K562 (cell line): ENCODE measurements around the gene PRSS23. TPM values are rescaled to one million over a fixed set of nuclear protein-coding genes. Genes with fewer than 3 reads are reported as not detected.

Experiments used
- ATAC-seq: fragments of 200-7000 bp; cut with Tn5 transposase; 3 replicates; pipeline ENCODE4 v1.9.1; 2020; ENCODE audit warnings: moderate library complexity
- BruUV-seq: library from RNA; stranded (reverse); fragments of 400-500 nt; replicated peaks from 2 replicates; lab custom pipeline; 2021; lab: Mats Ljungman, UMichigan
- CTCF ChIA-PET: fragments of 300-600 bp; formaldehyde crosslinking; extraction: SDS; loops from one replicate; lab custom pipeline; 2021; ENCODE audit warnings: low intra/inter-chr PET ratio; lab: Yijun Ruan, JAX
- POLR2A ChIA-PET: fragments of 300-600, 350-650 bp; sonication (Branson Sonifier 250); formaldehyde crosslinking; extraction: SDS; loops from one replicate; lab custom pipeline; 2021; ENCODE audit warnings: antibody characterized with exemption, inconsistent platforms; lab: Yijun Ruan, JAX
- DNase-seq, 4 experiments: peaks; one replicate each; pipeline versions ENCODE4 v3.0.0 to v3.0.0-alpha.2; 2011 to 2018; ENCODE audit warnings: low spot score in 3 of 4, mixed read lengths in 3 of 4; ENCODE audit errors: extremely low read depth in 1 of 4
- FAIRE-seq: peaks from 2 replicates; lab custom pipeline; 2011; peaks lifted over from hg19 to GRCh38; lab: Jason Lieb, UNC
- H2AFZ ChIP-seq: 2 replicates; pipeline ENCODE4 v1.6.0; 2011; ENCODE audit warnings: low read depth, low read length, control low read depth, inconsistent platforms
- H3K27ac ChIP-seq: fragments of 200-600 bp; 3 replicates; pipeline ENCODE4 v1.8.0; 2011; ENCODE audit warnings: low read depth, mild to moderate bottlenecking, control low read depth, inconsistent platforms, low read length, moderate library complexity, mixed read lengths; ENCODE audit errors: extremely low read depth
- H3K27me3 ChIP-seq, 2 experiments: fragments of 300-600 bp in 1 of 2; 2 replicates in 1 of 2; 3 replicates in 1 of 2; pipeline versions ENCODE4 v1.6.0 to v1.8.0; 2011; ENCODE audit warnings: inconsistent platforms in 2 of 2, low read length in 2 of 2, mild to moderate bottlenecking in 1 of 2, mixed read lengths in 1 of 2, moderate library complexity in 1 of 2; ENCODE audit not compliant: control insufficient read depth in 2 of 2, insufficient read depth in 2 of 2
- H3K36me3 ChIP-seq: fragments of 300-600 bp; 3 replicates; pipeline ENCODE4 v1.8.0; 2011; ENCODE audit warnings: mild to moderate bottlenecking, low read length, inconsistent platforms; ENCODE audit not compliant: control insufficient read depth, insufficient read depth
- H3K4me1 ChIP-seq, 2 experiments: fragments of 200-600 bp in 1 of 2; replicated peaks in 1 of 2; 2 replicates in 1 of 2; 3 replicates in 1 of 2; pipeline versions ENCODE4 v1.5.1 to v1.8.0; 2011; ENCODE audit warnings: inconsistent platforms in 2 of 2, low read length in 2 of 2, mild to moderate bottlenecking in 1 of 2, mixed read lengths in 1 of 2, moderate library complexity in 1 of 2; ENCODE audit not compliant: control insufficient read depth in 2 of 2, insufficient read depth in 2 of 2
- H3K4me2 ChIP-seq: 2 replicates; pipeline ENCODE4 v1.6.1; 2011; ENCODE audit warnings: low read length, control low read depth, inconsistent platforms, mixed read lengths; ENCODE audit not compliant: insufficient read depth
- H3K4me3 ChIP-seq: fragments of 200-600 bp; sonication (generic), shearing (Covaris generic); 2 replicates; pipeline ENCODE4 v1.5.1; 2016; ENCODE audit warnings: control low read depth, inconsistent platforms
- H3K79me2 ChIP-seq: fragments of 200-600 bp; 3 replicates; pipeline ENCODE4 v1.8.0; 2011; ENCODE audit warnings: low read length, inconsistent platforms; ENCODE audit not compliant: control insufficient read depth, insufficient read depth
- H3K9ac ChIP-seq, 2 experiments: 2 replicates each; pipeline versions ENCODE4 v1.6.0 to v1.6.1; 2011; ENCODE audit warnings: low read depth in 2 of 2, low read length in 2 of 2, control low read depth in 1 of 2, inconsistent platforms in 1 of 2, mild to moderate bottlenecking in 1 of 2, mixed read lengths in 1 of 2; ENCODE audit not compliant: insufficient read depth in 1 of 2
- H3K9me1 ChIP-seq: one replicate; pipeline ENCODE4 v1.6.0; 2011; ENCODE audit warnings: inconsistent platforms, mild to moderate bottlenecking, low read length, moderate library complexity; ENCODE audit not compliant: control insufficient read depth, insufficient read depth
- H3K9me3 ChIP-seq: replicated peaks from 2 replicates; pipeline ENCODE4 v1.5.1; 2011; ENCODE audit warnings: low read depth, low read length, inconsistent platforms; ENCODE audit not compliant: control insufficient read depth, insufficient read depth
- H4K20me1 ChIP-seq: replicated peaks from 2 replicates; pipeline ENCODE4 v1.6.1; 2011; ENCODE audit warnings: low read length, inconsistent platforms, mixed read lengths; ENCODE audit not compliant: control insufficient read depth, insufficient read depth
- BDP1 ChIP-seq: IDR thresholded peaks from 3 replicates; pipeline ENCODE4 v1.6.1; 2011; ENCODE audit not compliant: insufficient read length, insufficient read depth
- HDAC2 ChIP-seq: fragments of 450-650 bp; IDR thresholded peaks from 2 replicates; pipeline ENCODE4 v1.6.1; 2016; ENCODE audit warnings: mild to moderate bottlenecking
- RAD21 ChIP-seq, 2 experiments: fragments of 250-450 bp in 1 of 2; fragments of 450-650 bp in 1 of 2; sonication (Bioruptor Pico) in 1 of 2; formaldehyde crosslinking in 1 of 2; IDR thresholded peaks in 1 of 2; conservative IDR thresholded peaks in 1 of 2; 2 replicates each; pipeline versions ENCODE4 v1.4.0 to v1.8.0; 2020 to 2022; ENCODE audit warnings: mild to moderate bottlenecking in 2 of 2, moderate library complexity in 1 of 2
- SMC3 ChIP-seq: conservative IDR thresholded peaks from 2 replicates; pipeline ENCODE4 v1.6.1; 2011; ENCODE audit warnings: low read depth, low read length, improper control_type of control experiment; ENCODE audit not compliant: insufficient read depth
- XRCC3 ChIP-seq: fragments of 450-650 bp; IDR thresholded peaks from 2 replicates; pipeline ENCODE4 v1.6.1; 2017; ENCODE audit warnings: mild to moderate bottlenecking, moderate library complexity
- ZNF324 ChIP-seq: fragments of 250-450 bp; sonication (Bioruptor Pico); IDR thresholded peaks from 2 replicates; pipeline ENCODE4 v1.4.0; 2020; ENCODE audit warnings: mild to moderate bottlenecking
- WGBS: fragments of 100-300 bp; shearing (Covaris generic); methylation state at CpG from one replicate; pipeline ENCODE4 v1.1.6; 2016; ENCODE audit warnings: low coverage, mixed read lengths; ENCODE audit not compliant: insufficient coverage; ENCODE audit errors: missing lambda C conversion rate; 5-methylcytosine and 5-hydroxymethylcytosine counted together
- in situ Hi-C: fragments of 300-500 bp; cut with MboI; formaldehyde crosslinking; loops from 4 replicates; pipeline ENCODE4 v1.15.0; 2018; ENCODE audit warnings: inconsistent platforms, mixed read lengths
- intact Hi-C: fragments of 100-400 bp; cut with micrococcal nuclease; formaldehyde crosslinking; loops from 2 replicates; pipeline ENCODE4 v1.14.2; 2022
- polyA plus RNA-seq, 8 experiments: library from polyadenylated mRNA; depleted of rRNA in 4 of 8; stranded (reverse) in 5 of 8; unstranded in 3 of 8; fragments of >200 nt; fragmentation: Nextera tagmentation in 2 of 8; fragmentation: Illumina TruSeq in 1 of 8; extraction: Ambion mirVana in 2 of 8; extraction: Trizol in 1 of 8; gene quantifications; 2 replicates each; pipeline versions ENCODE4 v1.2.1 to v1.2.3, GENCODE V29; 2011 to 2014; ENCODE audit warnings: inconsistent platforms in 1 of 8, missing spikeins in 1 of 8
- total RNA-seq, 7 experiments: library from RNA; depleted of rRNA in 6 of 7; stranded (reverse); fragments of >200 nt in 6 of 7; fragmentation: Illumina TruSeq in 2 of 7; extraction: Trizol in 2 of 7; gene quantifications; 2 replicates each; pipeline versions ENCODE4 v1.2.1 to v1.2.3, GENCODE V29; 2011 to 2021; ENCODE audit warnings: low replicate concordance in 1 of 7
- TF ChIP-seq, protein P1 (sequence below), 2 experiments: fragments of 450-650 bp; formaldehyde crosslinking in 1 of 2; IDR thresholded peaks; 2 replicates each; pipeline versions ENCODE4 v1.4.0 to v1.6.1; 2014 to 2020; ENCODE audit warnings: mild to moderate bottlenecking in 2 of 2, borderline replicate concordance in 1 of 2, low read depth in 1 of 2
- TF ChIP-seq, protein P2 (sequence below): IDR thresholded peaks from 2 replicates; pipeline ENCODE4 v1.6.1; 2016; ENCODE audit warnings: missing genetic modification characterization, missing compliant biosample characterization
- TF ChIP-seq, protein P3 (sequence below): fragments of 250-450 bp; sonication (Bioruptor Pico); IDR thresholded peaks from 2 replicates; pipeline ENCODE4 v1.5.0; 2020; ENCODE audit warnings: mild to moderate bottlenecking

Gene PRSS23
- total and polyA plus RNA-seq, 9 of the 15 experiments (the other 6 are each of a cell fraction or from before 2014, with no cell fraction given) = 0.04 to 0.51 (median 0.11) TPM; not detected in 2

- WGBS = under 1% methylated on average over 9 of the region's 9 CpGs
- ChIA-PET POLR2A (no interaction called here), CTCF (interaction anchor here (0.6 to 2.6 kb wide), 6 partner anchors 101 to 458 kb away, joined by 3 to 14 read pairs (median 3); no protein-coding TSS in a partner anchor)
- no peak overlapping the region for H2AFZ ChIP-seq
- DNase-seq (peak; percentile 49 to 64 (median 55)), ATAC-seq (peak; percentile 77), FAIRE-seq (peak; percentile 92)
- H3K27ac ChIP-seq = no peak overlapping the region
- H3K9me1 ChIP-seq = no peaks in the 10 kb centered on the region
- no peaks in the 10 kb centered on the region for H4K20me1 ChIP-seq
- peaks cover 0 to 14% of the 10 kb centered on the region in 2 experiments; a peak in 2 of 5 replicates for H3K27me3 ChIP-seq
- H3K36me3 ChIP-seq = no peaks in the 10 kb centered on the region
- H3K4me3 ChIP-seq = no peak overlapping the region
- no peak overlapping the region for H3K9ac ChIP-seq
- H3K4me2 ChIP-seq = no peak overlapping the region
- in situ Hi-C loops = loop anchor here (5.0 kb wide), 1 partner anchor 361 kb away; no protein-coding TSS in a partner anchor
- H3K4me1 ChIP-seq = no peaks in the 10 kb centered on the region
- intact Hi-C loops = loop anchor here (1.0 to 5.0 kb wide), 5 partner anchors 142 to 961 kb away; partner anchors contain the start of gene CCDC83
- no TSS peak for BruUV-seq
- no peaks in the 10 kb centered on the region for H3K9me3 ChIP-seq
- H3K79me2 ChIP-seq = no peaks in the 10 kb centered on the region
- TF ChIP-seq RAD21 (CRISPR knock-in tag; conservative IDR thresholded peaks at IDR 0.05 in 1 of 2, IDR thresholded peaks at IDR 0.05 in 1 of 2) = peak; percentile 93 to 95
- TF ChIP-seq XRCC3 = no peak
- TF ChIP-seq BDP1 = no peak
- TF ChIP-seq, protein P1, sequence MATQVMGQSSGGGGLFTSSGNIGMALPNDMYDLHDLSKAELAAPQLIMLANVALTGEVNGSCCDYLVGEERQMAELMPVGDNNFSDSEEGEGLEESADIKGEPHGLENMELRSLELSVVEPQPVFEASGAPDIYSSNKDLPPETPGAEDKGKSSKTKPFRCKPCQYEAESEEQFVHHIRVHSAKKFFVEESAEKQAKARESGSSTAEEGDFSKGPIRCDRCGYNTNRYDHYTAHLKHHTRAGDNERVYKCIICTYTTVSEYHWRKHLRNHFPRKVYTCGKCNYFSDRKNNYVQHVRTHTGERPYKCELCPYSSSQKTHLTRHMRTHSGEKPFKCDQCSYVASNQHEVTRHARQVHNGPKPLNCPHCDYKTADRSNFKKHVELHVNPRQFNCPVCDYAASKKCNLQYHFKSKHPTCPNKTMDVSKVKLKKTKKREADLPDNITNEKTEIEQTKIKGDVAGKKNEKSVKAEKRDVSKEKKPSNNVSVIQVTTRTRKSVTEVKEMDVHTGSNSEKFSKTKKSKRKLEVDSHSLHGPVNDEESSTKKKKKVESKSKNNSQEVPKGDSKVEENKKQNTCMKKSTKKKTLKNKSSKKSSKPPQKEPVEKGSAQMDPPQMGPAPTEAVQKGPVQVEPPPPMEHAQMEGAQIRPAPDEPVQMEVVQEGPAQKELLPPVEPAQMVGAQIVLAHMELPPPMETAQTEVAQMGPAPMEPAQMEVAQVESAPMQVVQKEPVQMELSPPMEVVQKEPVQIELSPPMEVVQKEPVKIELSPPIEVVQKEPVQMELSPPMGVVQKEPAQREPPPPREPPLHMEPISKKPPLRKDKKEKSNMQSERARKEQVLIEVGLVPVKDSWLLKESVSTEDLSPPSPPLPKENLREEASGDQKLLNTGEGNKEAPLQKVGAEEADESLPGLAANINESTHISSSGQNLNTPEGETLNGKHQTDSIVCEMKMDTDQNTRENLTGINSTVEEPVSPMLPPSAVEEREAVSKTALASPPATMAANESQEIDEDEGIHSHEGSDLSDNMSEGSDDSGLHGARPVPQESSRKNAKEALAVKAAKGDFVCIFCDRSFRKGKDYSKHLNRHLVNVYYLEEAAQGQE (IDR thresholded peaks at IDR 0.05; ENCODE audit: borderline replicate concordance) = peak; percentile 80; the same call in 1 of the 2 replicates
- TF ChIP-seq, protein P1 (CRISPR knock-in tag; IDR thresholded peaks at IDR 0.05; ENCODE audit: low read depth) = no peak
- TF ChIP-seq SMC3 = peak; percentile 72
- TF ChIP-seq, protein P2, sequence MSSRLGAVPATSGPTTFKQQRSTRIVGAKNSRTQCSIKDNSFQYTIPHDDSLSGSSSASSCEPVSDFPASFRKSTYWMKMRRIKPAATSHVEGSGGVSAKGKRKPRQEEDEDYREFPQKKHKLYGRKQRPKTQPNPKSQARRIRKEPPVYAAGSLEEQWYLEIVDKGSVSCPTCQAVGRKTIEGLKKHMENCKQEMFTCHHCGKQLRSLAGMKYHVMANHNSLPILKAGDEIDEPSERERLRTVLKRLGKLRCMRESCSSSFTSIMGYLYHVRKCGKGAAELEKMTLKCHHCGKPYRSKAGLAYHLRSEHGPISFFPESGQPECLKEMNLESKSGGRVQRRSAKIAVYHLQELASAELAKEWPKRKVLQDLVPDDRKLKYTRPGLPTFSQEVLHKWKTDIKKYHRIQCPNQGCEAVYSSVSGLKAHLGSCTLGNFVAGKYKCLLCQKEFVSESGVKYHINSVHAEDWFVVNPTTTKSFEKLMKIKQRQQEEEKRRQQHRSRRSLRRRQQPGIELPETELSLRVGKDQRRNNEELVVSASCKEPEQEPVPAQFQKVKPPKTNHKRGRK = no peak
- TF ChIP-seq, protein P3, sequence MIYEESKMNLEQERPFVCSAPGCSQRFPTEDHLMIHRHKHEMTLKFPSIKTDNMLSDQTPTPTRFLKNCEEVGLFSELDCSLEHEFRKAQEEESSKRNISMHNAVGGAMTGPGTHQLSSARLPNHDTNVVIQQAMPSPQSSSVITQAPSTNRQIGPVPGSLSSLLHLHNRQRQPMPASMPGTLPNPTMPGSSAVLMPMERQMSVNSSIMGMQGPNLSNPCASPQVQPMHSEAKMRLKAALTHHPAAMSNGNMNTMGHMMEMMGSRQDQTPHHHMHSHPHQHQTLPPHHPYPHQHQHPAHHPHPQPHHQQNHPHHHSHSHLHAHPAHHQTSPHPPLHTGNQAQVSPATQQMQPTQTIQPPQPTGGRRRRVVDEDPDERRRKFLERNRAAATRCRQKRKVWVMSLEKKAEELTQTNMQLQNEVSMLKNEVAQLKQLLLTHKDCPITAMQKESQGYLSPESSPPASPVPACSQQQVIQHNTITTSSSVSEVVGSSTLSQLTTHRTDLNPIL = no peak
- no peak for TF ChIP-seq HDAC2
- no peak for TF ChIP-seq ZNF324 (CRISPR knock-in tag)
These were observed 18.3 kb downstream of the PRSS23 start for GRCh38 chr11:86818462-86819192.
